OCI-LY3 (cell line): Measurements from ENCODE around the gene NAA10.

Experiments used
- H2AFZ ChIP-seq: fragments of 200-600, 300-600 bp; shearing (Covaris generic); 2 replicates; pipeline ENCODE4 v1.6.0; 2014; ENCODE audit warnings: antibody characterized with exemption, low read depth, low read length
- H3K27ac ChIP-seq: fragments of 200-600, 300-600 bp; sonication (generic); 2 replicates; pipeline ENCODE4 v1.5.1; 2014; ENCODE audit warnings: mild to moderate bottlenecking, low read length, moderate library complexity, mixed read lengths
- H3K27me3 ChIP-seq: fragments of 200-600, 300-600 bp; sonication (generic); 2 replicates; pipeline ENCODE4 v1.6.1; 2014; ENCODE audit warnings: low read depth, low read length, mixed read lengths
- H3K36me3 ChIP-seq: fragments of 200-600, 300-600 bp; sonication (generic); replicated peaks from 2 replicates; pipeline ENCODE3; 2014; ENCODE audit warnings: low read depth, low read length, mixed read lengths
- H3K4me1 ChIP-seq: fragments of 300-600, 200-600 bp; sonication (generic); 2 replicates; pipeline ENCODE4 v1.6.1; 2014; ENCODE audit warnings: low read length, mixed read lengths
- H3K4me2 ChIP-seq: fragments of 200-600, 300-600 bp; sonication (generic); 2 replicates; pipeline ENCODE4 v1.6.1; 2014; ENCODE audit warnings: low read length, mixed read lengths
- H3K4me3 ChIP-seq: fragments of 300-600, 200-600 bp; sonication (generic); 2 replicates; pipeline ENCODE4 v1.5.1; 2014; ENCODE audit warnings: antibody characterized with exemption, mild to moderate bottlenecking, low read length, moderate library complexity
- H3K79me2 ChIP-seq: fragments of 300-600, 200-600 bp; shearing (Covaris generic); 2 replicates; pipeline ENCODE4 v1.6.1; 2014; ENCODE audit warnings: mild to moderate bottlenecking, low read length, mixed read lengths
- H3K9ac ChIP-seq: fragments of 300-600, 200-600 bp; shearing (Covaris generic); 2 replicates; pipeline ENCODE4 v1.6.0; 2014; ENCODE audit warnings: mild to moderate bottlenecking, low read length, moderate library complexity
- H3K9me3 ChIP-seq: fragments of 200-600, 300-600 bp; shearing (Covaris generic); 2 replicates; pipeline ENCODE4 v1.6.1; 2014; ENCODE audit warnings: low read length, mixed read lengths; ENCODE audit not compliant: insufficient read depth
- H4K20me1 ChIP-seq: fragments of 200-600, 300-600 bp; sonication (generic); 2 replicates; pipeline ENCODE4 v1.6.1; 2016; ENCODE audit warnings: low read length, mixed read lengths; ENCODE audit not compliant: insufficient read depth
- CTCF ChIP-seq: fragments of 200-600, 300-600 bp; sonication (generic); IDR thresholded peaks from 2 replicates; pipeline ENCODE4 v1.5.1; 2014; ENCODE audit warnings: antibody characterized with exemption, low read length, low read depth
- EZH2phosphoT487 ChIP-seq: fragments of 200-600 bp; shearing (Covaris generic); IDR thresholded peaks from 2 replicates; pipeline ENCODE4 v1.6.1; 2018; ENCODE audit warnings: antibody characterized with exemption, mixed run types, low read depth

The NAA10 gene

GRCh38 chrX:153966283-153966688 lies 31.4 kb upstream of the NAA10 start:
- Histone ChIP-seq H4K20me1 (peaks cover 60% of the 10 kb centered on the region), H3K27me3 (no peaks in the 10 kb centered on the region), H3K9me3 (no peaks in the 10 kb centered on the region), H3K36me3 (peaks cover 37% of the 10 kb centered on the region), H2AFZ (no peak overlapping the region), H3K4me2 (no peak overlapping the region; the same call in 1 of the 2 replicates), H3K9ac (no peak overlapping the region), H3K79me2 (peaks cover 90% of the 10 kb centered on the region), H3K27ac (no peak overlapping the region), H3K4me1 (peaks cover 27% of the 10 kb centered on the region), H3K4me3 (no peak overlapping the region)
- TF ChIP-seq EZH2phosphoT487: no peak
- no peak for TF ChIP-seq CTCF

DNA sequence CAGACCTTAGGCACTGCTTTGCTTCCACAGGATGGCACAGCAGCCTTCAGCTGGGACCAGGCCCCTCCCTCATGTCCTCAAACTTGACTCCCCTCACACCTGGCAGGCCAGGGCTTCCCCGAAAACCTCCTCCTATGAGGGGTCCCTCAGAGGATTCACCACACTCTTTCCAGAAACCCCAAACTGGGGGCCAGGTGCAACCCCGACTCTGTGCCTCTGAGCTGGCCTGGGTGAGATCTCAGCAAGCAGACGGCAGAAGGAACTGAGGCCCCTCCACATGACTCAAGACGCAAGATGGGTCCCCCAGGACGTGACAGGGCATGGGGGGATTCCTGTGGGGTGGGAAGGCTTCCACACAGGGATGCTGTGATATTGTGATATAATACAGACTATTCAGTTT lies 30.6 kb upstream of the NAA10 start:
- Histone ChIP-seq H3K9ac (no peak overlapping the region), H3K4me3 (no peak overlapping the region), H4K20me1 (peaks cover 60% of the 10 kb centered on the region), H3K9me3 (no peaks in the 10 kb centered on the region), H3K36me3 (peaks cover 37% of the 10 kb centered on the region), H2AFZ (no peak overlapping the region), H3K4me2 (no peak overlapping the region), H3K4me1 (peaks cover 27% of the 10 kb centered on the region), H3K27me3 (no peaks in the 10 kb centered on the region), H3K79me2 (peaks cover 81% of the 10 kb centered on the region), H3K27ac (no peak overlapping the region)
- TF ChIP-seq CTCF: no peak
- TF ChIP-seq EZH2phosphoT487: no peak

DNA sequence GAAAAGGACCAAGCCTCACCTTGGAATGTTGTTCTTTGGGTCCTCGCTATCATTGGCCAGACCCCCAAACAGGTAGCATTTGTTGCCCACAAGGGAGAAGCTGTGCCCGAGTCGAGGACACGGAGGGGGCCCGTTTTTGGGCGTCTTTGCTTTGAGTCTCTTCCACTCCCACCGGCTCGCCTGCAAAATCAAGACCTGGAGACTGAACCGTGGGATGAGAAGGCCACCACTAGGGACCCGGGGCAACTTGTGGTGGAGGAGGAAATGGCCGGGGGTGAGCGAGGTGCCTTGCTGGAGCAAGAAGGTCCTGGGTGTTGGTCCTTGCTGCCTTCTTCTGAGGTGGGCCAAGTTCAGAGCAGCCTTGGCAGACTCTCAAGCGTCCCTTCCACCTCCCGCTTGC lies 29.3 kb upstream of the NAA10 start:
- no peak overlapping the region for H3K9ac ChIP-seq
- TF ChIP-seq CTCF: no peak
- TF ChIP-seq EZH2phosphoT487: no peak
- H3K4me1 ChIP-seq: peaks cover 23% of the 10 kb centered on the region
- H4K20me1 ChIP-seq: peaks cover 52% of the 10 kb centered on the region
- H3K36me3 ChIP-seq: peaks cover 35% of the 10 kb centered on the region
- H2AFZ ChIP-seq: no peak overlapping the region
- no peak overlapping the region for H3K27ac ChIP-seq
- H3K4me2 ChIP-seq: no peak overlapping the region
- no peaks in the 10 kb centered on the region for H3K27me3 ChIP-seq
- peaks cover 68% of the 10 kb centered on the region for H3K79me2 ChIP-seq
- H3K9me3 ChIP-seq: no peaks in the 10 kb centered on the region
- H3K4me3 ChIP-seq: no peak overlapping the region

DNA sequence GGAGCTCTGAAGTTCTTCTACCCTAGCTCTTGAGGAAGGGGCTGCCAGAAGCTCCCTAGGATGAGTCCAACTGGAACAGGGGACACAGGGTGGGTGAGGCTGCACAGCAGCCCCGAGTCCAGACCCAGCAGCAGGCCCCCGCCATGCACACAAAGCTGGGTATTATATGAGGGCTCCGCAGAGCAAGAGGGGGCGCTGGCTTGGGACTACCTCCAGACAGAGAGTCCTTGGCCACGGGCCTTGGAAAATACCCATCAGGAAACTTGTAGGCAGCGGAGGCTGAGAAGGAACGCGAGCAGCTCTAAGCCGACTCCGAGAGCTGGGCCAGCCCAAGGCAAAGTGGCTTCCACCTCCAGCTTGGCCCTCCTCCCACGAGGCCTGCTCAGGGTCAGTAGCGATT lies 28.7 kb upstream of the NAA10 start:
- Histone ChIP-seq H4K20me1 (peaks cover 46% of the 10 kb centered on the region), H3K79me2 (peaks cover 63% of the 10 kb centered on the region), H3K4me3 (no peak overlapping the region), H3K36me3 (peaks cover 34% of the 10 kb centered on the region), H3K27me3 (no peaks in the 10 kb centered on the region), H3K9ac (no peak overlapping the region), H3K27ac (no peak overlapping the region), H3K4me1 (peaks cover 18% of the 10 kb centered on the region), H3K4me2 (no peak overlapping the region), H3K9me3 (no peaks in the 10 kb centered on the region), H2AFZ (no peak overlapping the region)
- no peak for TF ChIP-seq EZH2phosphoT487
- no peak for TF ChIP-seq CTCF
